ENCODE measurements around the gene BCKDK. TPM values are rescaled to one million over a fixed set of nuclear protein-coding genes. Genes with fewer than 3 reads are reported as not detected.
A peak's percentile ranks its signal among the peaks of the same experiment; 100 is the strongest.

BCKDK gene
- total RNA-seq, 1 donor = 30.0 TPM

GRCh38 chr16:31141489-31142108, 33.4 kb downstream of the BCKDK start:
- TF ChIP-seq CTCF (IDR thresholded peaks at IDR 0.05; ENCODE audit: extremely low read depth, low read depth, low read length) = no peak
- H4K20me1 ChIP-seq (ENCODE audit: insufficient read depth, low read length) = no peaks in the 10 kb centered on the region
- H3K4me3 ChIP-seq (ENCODE audit: insufficient read depth, low read length) = peak overlapping the region; percentile 70
- peaks cover 8% of the 10 kb centered on the region for H3K27me3 ChIP-seq (ENCODE audit: insufficient read depth, low read length)
- peak overlapping the region; percentile 96 for H3K4me2 ChIP-seq (ENCODE audit: insufficient read depth, low read length)
- H3K9me3 ChIP-seq (ENCODE audit: low read depth, low read length) = no peaks in the 10 kb centered on the region
- peak; percentile 95 for DNase-seq (ENCODE audit: insufficient read length, low spot score, missing footprints)
- H3K27ac ChIP-seq (ENCODE audit: low read depth, low read length) = peak overlapping the region; percentile 74
- H2AFZ ChIP-seq (ENCODE audit: low read length) = peak overlapping the region; percentile 92
- H3K36me3 ChIP-seq (ENCODE audit: insufficient read depth, low read length) = no peaks in the 10 kb centered on the region
- H3K4me1 ChIP-seq (ENCODE audit: insufficient read depth, low read length) = peaks cover 19% of the 10 kb centered on the region
- no peaks in the 10 kb centered on the region for H3K79me2 ChIP-seq (ENCODE audit: insufficient read depth, low read length)

- TF ChIP-seq CTCF (IDR thresholded peaks at IDR 0.05; ENCODE audit: extremely low read depth, low read depth, low read length) = peak; percentile 80
- Histone ChIP-seq H4K20me1 (ENCODE audit: insufficient read depth, low read length) (no peaks in the 10 kb centered on the region), H3K27ac (ENCODE audit: low read depth, low read length) (peak overlapping the region; percentile 74), H3K4me1 (ENCODE audit: insufficient read depth, low read length) (peaks cover 19% of the 10 kb centered on the region), H3K27me3 (ENCODE audit: insufficient read depth, low read length) (peaks cover 13% of the 10 kb centered on the region), H3K4me3 (ENCODE audit: insufficient read depth, low read length) (peak overlapping the region; percentile 70), H3K36me3 (ENCODE audit: insufficient read depth, low read length) (no peaks in the 10 kb centered on the region), H2AFZ (ENCODE audit: low read length) (peak overlapping the region; percentile 92), H3K4me2 (ENCODE audit: insufficient read depth, low read length) (peak overlapping the region; percentile 96), H3K9me3 (ENCODE audit: low read depth, low read length) (no peaks in the 10 kb centered on the region), H3K79me2 (ENCODE audit: insufficient read depth, low read length) (no peaks in the 10 kb centered on the region)
- DNase-seq (ENCODE audit: insufficient read length, low spot score, missing footprints) = peak; percentile 100
Observed at GRCh38 chr16:31142109-31143010, 34.2 kb downstream of the BCKDK start.

- peaks cover 21% of the 10 kb centered on the region for H3K27me3 ChIP-seq (ENCODE audit: insufficient read depth, low read length)
- H2AFZ ChIP-seq (ENCODE audit: low read length) = peak overlapping the region; percentile 90
- no peaks in the 10 kb centered on the region for H3K9me3 ChIP-seq (ENCODE audit: low read depth, low read length)
- peaks cover 19% of the 10 kb centered on the region for H3K4me1 ChIP-seq (ENCODE audit: insufficient read depth, low read length)
- peak overlapping the region; percentile 84 for H3K4me2 ChIP-seq (ENCODE audit: insufficient read depth, low read length)
- H4K20me1 ChIP-seq (ENCODE audit: insufficient read depth, low read length) = no peaks in the 10 kb centered on the region
- H3K79me2 ChIP-seq (ENCODE audit: insufficient read depth, low read length) = no peaks in the 10 kb centered on the region
- no peak overlapping the region for H3K27ac ChIP-seq (ENCODE audit: low read depth, low read length)
- peak overlapping the region; percentile 70 for H3K4me3 ChIP-seq (ENCODE audit: insufficient read depth, low read length)
- DNase-seq (ENCODE audit: insufficient read length, low spot score, missing footprints) = peak; percentile 53
- H3K36me3 ChIP-seq (ENCODE audit: insufficient read depth, low read length) = no peaks in the 10 kb centered on the region
- no peak for TF ChIP-seq CTCF (IDR thresholded peaks at IDR 0.05; ENCODE audit: extremely low read depth, low read depth, low read length)
Observed at GRCh38 chr16:31143011-31143693, 35.0 kb downstream of the BCKDK start.
